ENCODE measurements around the gene HOXA3. TPM values are rescaled to one million over a fixed set of nuclear protein-coding genes. Genes with fewer than 3 reads are reported as not detected.

HOXA3 gene
- polyA plus RNA-seq, 2 of the 4 experiments (the other 2 are of a cell fraction) = 3.3 to 8.7 TPM

GRCh38 chr7:27143023-27143949, 9.1 kb downstream of the HOXA3 start, which contains the start of gene HOXA5 (continued):
- TF ChIP-seq ZFP36 (IDR thresholded peaks at IDR 0.05; ENCODE audit: borderline replicate concordance, partially characterized antibody) (peak; percentile 56), ZSCAN20 (CRISPR knock-in tag; IDR thresholded peaks at IDR 0.05) (no peak), ZNF302 (CRISPR knock-in tag; IDR thresholded peaks at IDR 0.05) (no peak), CHD2 (IDR thresholded peaks at IDR 0.05; ENCODE audit: low read length, partially characterized antibody) (no peak), KDM5A (IDR thresholded peaks at IDR 0.05) (0 out of 2 replicates have a peak, but pooled peaks have one; percentile 51), MAX (IDR thresholded peaks at IDR 0.05) (peak; percentile 74), JUNB (IDR thresholded peaks at IDR 0.05) (no peak), USF2 (IDR thresholded peaks at IDR 0.05) (peak; percentile 79), CTCF (IDR thresholded peaks at IDR 0.05) (peak; percentile 88)

- Histone ChIP-seq H3K27ac (peak overlapping the region; percentile 79 to 93), H3K4me3 (peak overlapping the region; percentile 72), H3K4me1 (peaks cover 12% of the 10 kb centered on the region; the same call in 2 of the 3 replicates), H3K4me2 (peak overlapping the region; percentile 87), H3K9me3 (no peaks in the 10 kb centered on the region)
- no peak for FAIRE-seq
- 41% methylated on average over 29 of the region's 29 CpGs for WGBS (ENCODE audit: missing lambda C conversion rate)
- no peak for TF ChIP-seq ELK1 (IDR thresholded peaks at IDR 0.05; ENCODE audit: low read depth, low read length)
- no peak for TF ChIP-seq MAZ (IDR thresholded peaks at IDR 0.05; ENCODE audit: borderline replicate concordance, low read depth, low read length)
- TF ChIP-seq ZFP36 (IDR thresholded peaks at IDR 0.05; ENCODE audit: borderline replicate concordance, partially characterized antibody) = no peak
- no peak for TF ChIP-seq ATOH8 (CRISPR knock-in tag; IDR thresholded peaks at IDR 0.05; ENCODE audit: low read depth)
- TF ChIP-seq RNF2 (IDR thresholded peaks at IDR 0.05; ENCODE audit: borderline replicate concordance, low read depth) = no peak
- no peak for TF ChIP-seq ZC3H11A (IDR thresholded peaks at IDR 0.05)
- TF ChIP-seq EP300 (IDR thresholded peaks at IDR 0.05) = no peak
- TF ChIP-seq MAX (IDR thresholded peaks at IDR 0.05) = no peak
- POLR2A ChIA-PET = interaction anchor here (1.0 to 2.3 kb wide), 5 partner anchors 23 to 443 kb away, joined by 3 to 12 read pairs (median 5); partner anchors contain the start of gene SKAP2
- CTCF ChIA-PET = interaction anchor here (1.3 to 11.1 kb wide), 18 partner anchors 9 to 773 kb away, joined by 4 to 160 read pairs (median 8); partner anchors contain the start of genes HOXA3, HOXA4 and HOXA9
- no peak for DNase-seq (ENCODE audit: low read depth in 1 of 2, low spot score in 1 of 2)
- peak; percentile 52 to 67 for ATAC-seq
Observed at GRCh38 chr7:27142580-27143022, 9.8 kb downstream of the HOXA3 start.
